Breast epithelium (tissue), 3 donors: Measurements from ENCODE around the gene THTPA.

Source experiments
- POLR2A ChIP-seq: fragments of 450-650 bp; IDR thresholded peaks from one replicate; pipeline ENCODE4 v1.6.1; 2016; ENCODE audit warnings: antibody characterized with exemption, mild to moderate bottlenecking, moderate library complexity
- POLR2AphosphoS5 ChIP-seq, 3 donors: sonication (generic); formaldehyde crosslinking; IDR thresholded peaks; one replicate each; pipeline ENCODE4 v1.6.1; 2017; ENCODE audit warnings: antibody characterized with exemption in 3 of 3
- TF ChIP-seq, protein P1 (sequence below), 3 donors: fragments of 450-650 bp; IDR thresholded peaks; one replicate each; pipeline ENCODE4 v1.5.1; 2016 to 2017; ENCODE audit warnings: antibody characterized with exemption in 3 of 3, mild to moderate bottlenecking in 3 of 3, moderate library complexity in 3 of 3

DNA sequence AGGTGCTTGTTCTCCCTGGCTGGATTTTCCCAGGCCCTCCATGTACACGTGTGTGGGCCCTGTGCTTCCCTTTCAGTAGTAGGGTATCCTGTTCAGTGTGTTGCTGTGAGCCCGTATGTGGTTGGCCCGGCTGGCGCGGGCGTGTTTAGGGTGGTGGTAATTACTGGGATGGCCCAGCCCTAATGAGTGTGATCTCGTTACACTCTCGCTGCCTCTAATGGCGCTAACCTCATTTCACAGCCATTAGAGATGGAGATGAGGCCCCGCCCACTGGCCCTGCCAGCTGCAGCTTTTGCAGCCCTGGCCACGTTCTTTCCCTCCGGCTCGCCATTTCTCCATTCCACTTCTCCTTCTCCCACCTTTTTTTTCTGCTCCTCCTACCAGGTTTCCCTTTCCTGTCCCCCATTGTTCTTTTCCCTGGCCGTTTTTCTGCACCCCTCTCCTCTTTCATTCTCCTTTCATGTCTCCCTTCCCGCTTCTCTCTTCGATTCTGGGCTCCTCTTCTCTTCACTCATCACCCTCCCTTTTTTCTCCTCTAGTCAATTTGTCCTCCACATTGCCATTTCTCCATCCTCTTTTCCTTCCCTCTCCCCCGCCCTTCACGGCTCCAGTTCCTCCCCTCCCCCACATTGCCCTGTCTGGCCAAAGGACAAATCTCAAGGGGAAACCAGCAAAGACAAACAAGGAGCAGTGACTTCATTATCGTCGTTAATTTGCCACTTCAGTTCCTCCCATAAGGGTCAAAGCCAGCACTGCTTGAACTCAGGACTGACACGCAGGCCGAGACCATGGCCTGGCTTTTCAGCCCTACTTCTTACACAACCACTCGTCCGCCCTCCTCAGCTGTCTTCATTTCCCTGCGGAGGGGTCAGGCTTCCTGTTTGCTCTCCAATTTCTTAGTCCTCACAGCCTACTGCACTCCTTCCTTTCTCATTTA, 11.3 kb upstream of the THTPA start:
- TF ChIP-seq, protein P1, sequence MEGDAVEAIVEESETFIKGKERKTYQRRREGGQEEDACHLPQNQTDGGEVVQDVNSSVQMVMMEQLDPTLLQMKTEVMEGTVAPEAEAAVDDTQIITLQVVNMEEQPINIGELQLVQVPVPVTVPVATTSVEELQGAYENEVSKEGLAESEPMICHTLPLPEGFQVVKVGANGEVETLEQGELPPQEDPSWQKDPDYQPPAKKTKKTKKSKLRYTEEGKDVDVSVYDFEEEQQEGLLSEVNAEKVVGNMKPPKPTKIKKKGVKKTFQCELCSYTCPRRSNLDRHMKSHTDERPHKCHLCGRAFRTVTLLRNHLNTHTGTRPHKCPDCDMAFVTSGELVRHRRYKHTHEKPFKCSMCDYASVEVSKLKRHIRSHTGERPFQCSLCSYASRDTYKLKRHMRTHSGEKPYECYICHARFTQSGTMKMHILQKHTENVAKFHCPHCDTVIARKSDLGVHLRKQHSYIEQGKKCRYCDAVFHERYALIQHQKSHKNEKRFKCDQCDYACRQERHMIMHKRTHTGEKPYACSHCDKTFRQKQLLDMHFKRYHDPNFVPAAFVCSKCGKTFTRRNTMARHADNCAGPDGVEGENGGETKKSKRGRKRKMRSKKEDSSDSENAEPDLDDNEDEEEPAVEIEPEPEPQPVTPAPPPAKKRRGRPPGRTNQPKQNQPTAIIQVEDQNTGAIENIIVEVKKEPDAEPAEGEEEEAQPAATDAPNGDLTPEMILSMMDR (IDR thresholded peaks at IDR 0.05) = no peak
- TF ChIP-seq POLR2A (no peak), POLR2AphosphoS5 (IDR thresholded peaks at IDR 0.05) (no peak)
